Stimulated activated memory B cell treated with anti-CD40 and anti-IgM and Interleukin-4, amounts not matched to agents 10 μg/mL and 1 μg/mL and 100 μg/mL, for 72 hours (primary cell): ENCODE data around the gene SDF4.

ENCODE experiments used
- ATAC-seq: fragments of 150-1000 bp; cut with Tn5 transposase; 2 replicates; pipeline ENCODE4 v1.10.0; 2021
- H3K27ac Mint-ChIP-seq: one replicate; pipeline ENCODE4 v1.8.0; 2022; ENCODE audit warnings: mild to moderate bottlenecking, mixed read lengths
- H3K27me3 Mint-ChIP-seq: one replicate; pipeline ENCODE4 v1.8.0; 2022; ENCODE audit warnings: mixed read lengths
- H3K36me3 Mint-ChIP-seq: one replicate; pipeline ENCODE4 v1.8.0; 2022; ENCODE audit warnings: mixed read lengths
- H3K4me1 Mint-ChIP-seq: one replicate; pipeline ENCODE4 v1.8.0; 2022; ENCODE audit warnings: mixed read lengths
- H3K4me3 Mint-ChIP-seq: one replicate; pipeline ENCODE4 v1.8.0; 2022; ENCODE audit warnings: mild to moderate bottlenecking, moderate library complexity, mixed read lengths
- H3K9me3 Mint-ChIP-seq: one replicate; pipeline ENCODE4 v1.8.0; 2022; ENCODE audit warnings: mixed read lengths

The SDF4 gene

DNA sequence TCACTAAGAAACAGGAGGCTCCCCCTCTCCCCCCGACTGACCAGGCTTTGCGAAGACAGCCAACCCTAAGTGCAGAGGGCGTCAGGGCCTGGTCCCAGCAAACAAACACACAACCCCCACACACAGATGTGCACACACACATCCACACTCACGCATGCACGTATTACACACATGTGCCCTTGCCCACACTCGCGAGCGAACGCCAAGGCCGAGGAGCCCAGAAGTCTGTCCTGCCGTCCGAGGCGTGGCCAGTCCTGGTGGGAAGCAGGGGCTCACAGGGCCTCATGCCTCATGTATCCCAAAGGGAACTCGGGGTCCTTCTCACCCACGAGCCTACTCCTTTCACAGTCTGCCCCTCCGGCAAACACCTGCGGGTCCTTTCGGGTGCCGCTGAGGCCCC, 2.0 kb downstream of the SDF4 start:
- no peak for ATAC-seq

DNA sequence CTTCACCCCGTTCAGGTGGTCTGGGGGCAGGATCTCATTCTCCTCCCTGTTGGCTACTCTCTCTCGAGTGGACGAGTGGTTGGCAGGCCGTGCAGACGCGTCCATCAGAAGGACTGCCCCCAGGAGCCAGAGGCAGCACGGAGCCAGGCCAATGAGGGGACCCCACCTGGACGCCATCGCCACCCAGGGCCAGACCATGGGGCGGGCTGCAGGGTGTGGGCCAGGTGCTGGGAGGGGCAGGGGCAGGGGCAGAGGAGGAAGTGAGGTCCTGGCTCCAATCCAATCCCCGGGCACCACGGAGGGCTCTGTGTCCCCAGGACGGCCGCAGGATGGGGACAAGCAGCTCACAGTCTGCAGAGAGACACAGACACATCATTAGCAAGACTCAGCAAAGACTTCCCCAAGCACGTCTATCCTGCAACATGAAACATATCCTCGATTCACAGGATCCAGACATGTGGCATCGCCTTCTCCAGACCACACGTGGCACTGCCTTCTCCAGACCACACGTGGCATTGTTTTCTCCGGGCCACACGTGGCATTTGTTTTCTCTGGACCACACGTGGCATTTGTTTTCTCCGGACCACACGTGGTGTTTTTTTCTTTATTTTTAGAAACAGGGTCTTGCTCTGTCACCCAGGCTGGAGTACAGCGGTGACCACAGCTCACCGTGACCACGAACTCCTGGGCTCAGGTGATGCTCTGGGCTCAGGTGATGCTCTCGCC, 3.0 kb downstream of the SDF4 start:
- no peak overlapping the region for H3K4me3 Mint-ChIP-seq
- H3K36me3 Mint-ChIP-seq: peaks cover 36% of the 10 kb centered on the region
- no peak overlapping the region for H3K27ac Mint-ChIP-seq
- ATAC-seq: no peak
- H3K9me3 Mint-ChIP-seq: no peaks in the 10 kb centered on the region
- H3K27me3 Mint-ChIP-seq: no peaks in the 10 kb centered on the region
- H3K4me1 Mint-ChIP-seq: peaks cover 39% of the 10 kb centered on the region

More for the DNA sequence above, 2.0 kb downstream of the SDF4 start:
- Mint-ChIP-seq H3K9me3 (no peaks in the 10 kb centered on the region), H3K4me3 (peak overlapping the region; percentile 38), H3K4me1 (peaks cover 49% of the 10 kb centered on the region), H3K27ac (no peak overlapping the region), H3K36me3 (peaks cover 36% of the 10 kb centered on the region), H3K27me3 (no peaks in the 10 kb centered on the region)

DNA sequence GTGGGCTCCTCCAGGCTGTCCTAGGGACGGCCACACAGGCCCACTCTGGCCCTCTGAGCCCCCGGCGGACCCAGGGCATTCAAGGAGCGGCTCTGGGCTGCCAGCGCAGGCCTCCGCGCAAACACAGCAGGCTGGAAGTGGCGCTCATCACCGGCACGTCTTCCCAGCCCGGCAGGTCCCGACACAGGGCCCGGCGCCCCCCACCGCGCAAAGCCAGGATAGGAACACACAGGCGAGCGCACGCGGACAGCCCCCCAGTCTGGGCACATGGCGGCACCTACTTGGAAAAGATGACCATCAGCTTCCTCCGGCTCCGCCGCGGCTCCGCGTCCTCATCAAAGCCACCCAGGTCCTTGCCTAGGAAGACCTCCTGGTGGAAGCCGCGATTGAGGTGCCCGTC, 3.6 kb downstream of the SDF4 start:
- Mint-ChIP-seq H3K36me3 (peaks cover 38% of the 10 kb centered on the region), H3K4me1 (peaks cover 34% of the 10 kb centered on the region), H3K9me3 (no peaks in the 10 kb centered on the region), H3K27me3 (no peaks in the 10 kb centered on the region), H3K4me3 (no peak overlapping the region), H3K27ac (no peak overlapping the region)
- ATAC-seq: no peak

DNA sequence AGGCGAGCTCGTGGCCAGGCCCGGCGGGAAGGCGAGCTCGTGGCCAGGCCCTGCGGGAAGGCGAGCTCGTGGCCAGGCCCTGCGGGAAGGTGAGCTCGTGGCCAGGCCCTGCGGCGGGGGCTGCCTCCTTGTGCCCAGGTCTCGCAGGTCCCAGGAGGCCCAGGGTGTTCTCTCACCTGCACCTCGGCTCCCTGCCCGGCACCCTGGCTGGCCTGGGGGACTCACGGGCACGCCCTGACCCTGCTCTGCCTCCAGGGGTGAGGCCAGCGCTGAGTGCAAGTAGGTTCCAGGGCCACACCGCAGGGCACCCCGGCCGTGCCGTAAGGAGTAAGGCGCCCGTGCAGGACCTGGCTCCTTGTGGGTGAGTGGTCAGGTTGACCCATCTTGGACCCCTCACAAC, 4.4 kb downstream of the SDF4 start:
- Mint-ChIP-seq H3K9me3 (no peaks in the 10 kb centered on the region), H3K27me3 (no peaks in the 10 kb centered on the region), H3K36me3 (peaks cover 46% of the 10 kb centered on the region), H3K4me3 (no peak overlapping the region), H3K27ac (no peak overlapping the region), H3K4me1 (peaks cover 30% of the 10 kb centered on the region)
- ATAC-seq: no peak

DNA sequence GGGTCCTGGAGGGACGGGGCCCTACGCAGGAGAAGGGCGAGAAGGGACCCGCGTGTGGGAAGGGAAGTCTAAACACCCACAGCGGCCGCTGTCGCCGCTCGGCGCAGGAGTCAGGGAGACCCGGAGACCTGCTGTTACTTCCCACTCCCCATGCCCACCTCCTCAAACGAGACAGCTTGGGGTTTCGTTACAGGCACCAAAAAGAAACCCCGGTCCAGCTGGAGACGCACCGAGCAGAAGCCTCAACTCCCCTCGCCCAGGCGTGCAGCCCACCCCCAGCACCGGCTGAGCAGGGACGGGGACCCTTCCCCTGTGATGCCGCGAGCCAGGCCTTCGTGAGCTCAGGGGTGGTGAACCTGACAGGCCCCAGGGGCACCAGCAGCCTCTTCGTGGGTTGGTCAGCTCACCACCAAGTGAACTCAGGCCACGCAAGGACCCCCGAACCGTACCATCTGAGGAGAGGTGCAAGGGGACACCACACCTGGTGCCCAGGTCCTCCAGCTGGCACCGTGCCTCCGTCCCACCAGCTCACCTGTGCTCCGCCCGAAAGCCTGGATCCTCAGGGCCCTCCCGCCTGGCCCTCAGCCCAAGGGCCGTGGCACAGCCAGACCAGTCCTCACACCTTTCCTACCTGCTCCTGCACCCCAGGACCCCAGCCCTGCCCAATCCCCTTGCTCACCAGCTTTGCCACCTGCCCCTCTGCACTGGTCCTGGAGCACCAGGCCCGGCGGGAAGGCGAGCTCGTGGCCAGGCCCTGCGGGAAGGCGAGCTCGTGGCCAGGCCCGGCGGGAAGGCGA, 5.0 kb downstream of the SDF4 start:
- Mint-ChIP-seq H3K4me3 (no peak overlapping the region), H3K9me3 (no peaks in the 10 kb centered on the region), H3K36me3 (peaks cover 49% of the 10 kb centered on the region), H3K4me1 (peaks cover 30% of the 10 kb centered on the region), H3K27me3 (no peaks in the 10 kb centered on the region), H3K27ac (no peak overlapping the region)
- no peak for ATAC-seq

DNA sequence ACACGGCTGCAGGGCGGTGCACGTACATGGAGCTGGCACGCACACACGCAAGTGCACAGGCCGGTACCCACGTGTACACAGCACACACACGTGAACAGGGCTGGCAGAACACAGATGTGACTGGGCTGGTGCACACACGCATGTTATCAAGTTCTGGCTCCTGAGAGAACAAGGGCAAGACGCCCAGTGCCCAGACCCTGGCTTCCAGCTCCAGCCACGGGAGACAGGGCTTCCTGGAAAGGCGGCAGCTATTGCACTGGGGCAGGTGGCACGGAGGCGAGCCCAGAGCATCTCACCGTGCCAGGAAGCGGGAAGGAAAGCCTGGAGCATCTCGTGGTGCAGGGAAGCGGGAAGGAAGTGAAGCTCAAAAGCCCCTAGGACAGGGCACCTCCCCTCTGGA, 5.9 kb downstream of the SDF4 start:
- H3K4me3 Mint-ChIP-seq: no peak overlapping the region
- no peaks in the 10 kb centered on the region for H3K27me3 Mint-ChIP-seq
- peaks cover 54% of the 10 kb centered on the region for H3K36me3 Mint-ChIP-seq
- no peaks in the 10 kb centered on the region for H3K9me3 Mint-ChIP-seq
- ATAC-seq: no peak
- peaks cover 28% of the 10 kb centered on the region for H3K4me1 Mint-ChIP-seq
- no peak overlapping the region for H3K27ac Mint-ChIP-seq

- peaks cover 23% of the 10 kb centered on the region for H3K4me1 Mint-ChIP-seq
- H3K27ac Mint-ChIP-seq: no peak overlapping the region
- ATAC-seq: no peak
- no peaks in the 10 kb centered on the region for H3K27me3 Mint-ChIP-seq
- no peak overlapping the region for H3K4me3 Mint-ChIP-seq
- H3K9me3 Mint-ChIP-seq: no peaks in the 10 kb centered on the region
- peaks cover 60% of the 10 kb centered on the region for H3K36me3 Mint-ChIP-seq
These were observed 6.5 kb downstream of the SDF4 start for GRCh38 chr1:1225238-1225845.

DNA sequence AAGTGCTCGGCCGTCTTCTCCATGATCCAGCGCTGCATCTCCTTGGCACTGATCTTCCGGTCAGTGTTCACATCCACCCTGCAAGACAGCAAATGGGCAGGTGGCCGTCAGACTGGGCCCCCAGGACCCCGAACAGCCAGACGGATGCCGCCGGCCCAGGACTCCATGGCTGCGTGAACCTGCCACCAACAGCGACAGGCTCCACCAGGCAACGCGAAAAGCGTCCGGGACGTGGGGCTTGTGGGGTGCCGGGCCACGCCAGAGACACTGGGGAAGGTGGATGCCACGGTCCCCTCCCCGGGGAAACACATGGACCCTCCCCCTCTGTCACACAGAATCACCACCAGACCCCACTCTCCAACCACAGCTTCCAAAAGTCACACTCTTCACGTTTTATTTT, 7.9 kb downstream of the SDF4 start:
- Mint-ChIP-seq H3K27ac (no peak overlapping the region), H3K27me3 (no peaks in the 10 kb centered on the region), H3K4me1 (peaks cover 22% of the 10 kb centered on the region), H3K4me3 (no peak overlapping the region), H3K36me3 (peaks cover 63% of the 10 kb centered on the region), H3K9me3 (no peaks in the 10 kb centered on the region)
- ATAC-seq: no peak

GRCh38 chr1:1223321-1223720, 8.5 kb downstream of the SDF4 start:
- H3K4me1 Mint-ChIP-seq: peaks cover 27% of the 10 kb centered on the region
- no peak for ATAC-seq
- H3K9me3 Mint-ChIP-seq: no peaks in the 10 kb centered on the region
- no peaks in the 10 kb centered on the region for H3K27me3 Mint-ChIP-seq
- peaks cover 69% of the 10 kb centered on the region for H3K36me3 Mint-ChIP-seq
- H3K27ac Mint-ChIP-seq: peak overlapping the region; percentile 64
- no peak overlapping the region for H3K4me3 Mint-ChIP-seq

DNA sequence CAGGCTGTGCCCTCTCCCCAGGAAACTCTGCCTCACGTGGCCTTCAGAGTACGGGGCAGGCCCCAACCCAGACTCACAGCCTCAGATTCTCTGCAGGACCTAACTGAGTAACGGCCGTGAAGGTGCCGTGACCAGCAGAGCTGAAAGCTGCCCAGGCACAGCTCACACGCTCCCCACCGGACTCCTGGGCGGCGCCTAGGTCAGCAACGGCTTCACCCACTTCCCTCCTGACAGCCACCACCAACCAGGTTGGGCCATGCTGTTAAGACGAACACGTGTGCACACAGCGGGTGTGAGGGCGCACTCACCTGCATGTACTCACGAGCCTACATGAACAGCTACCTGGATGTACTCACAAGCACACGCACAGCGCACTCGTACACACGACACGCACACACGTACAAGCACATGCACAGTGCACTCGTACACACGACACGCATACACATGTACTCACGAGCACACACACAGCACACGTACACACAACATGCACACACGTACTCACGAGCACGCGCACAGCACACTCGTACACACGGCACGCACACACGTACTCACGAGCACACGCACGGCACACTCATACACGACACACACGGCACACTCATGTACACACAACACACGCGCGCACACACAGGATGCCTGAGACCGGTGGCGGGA, 9.1 kb downstream of the SDF4 start:
- Mint-ChIP-seq H3K4me3 (no peak overlapping the region), H3K27me3 (no peaks in the 10 kb centered on the region)

DNA sequence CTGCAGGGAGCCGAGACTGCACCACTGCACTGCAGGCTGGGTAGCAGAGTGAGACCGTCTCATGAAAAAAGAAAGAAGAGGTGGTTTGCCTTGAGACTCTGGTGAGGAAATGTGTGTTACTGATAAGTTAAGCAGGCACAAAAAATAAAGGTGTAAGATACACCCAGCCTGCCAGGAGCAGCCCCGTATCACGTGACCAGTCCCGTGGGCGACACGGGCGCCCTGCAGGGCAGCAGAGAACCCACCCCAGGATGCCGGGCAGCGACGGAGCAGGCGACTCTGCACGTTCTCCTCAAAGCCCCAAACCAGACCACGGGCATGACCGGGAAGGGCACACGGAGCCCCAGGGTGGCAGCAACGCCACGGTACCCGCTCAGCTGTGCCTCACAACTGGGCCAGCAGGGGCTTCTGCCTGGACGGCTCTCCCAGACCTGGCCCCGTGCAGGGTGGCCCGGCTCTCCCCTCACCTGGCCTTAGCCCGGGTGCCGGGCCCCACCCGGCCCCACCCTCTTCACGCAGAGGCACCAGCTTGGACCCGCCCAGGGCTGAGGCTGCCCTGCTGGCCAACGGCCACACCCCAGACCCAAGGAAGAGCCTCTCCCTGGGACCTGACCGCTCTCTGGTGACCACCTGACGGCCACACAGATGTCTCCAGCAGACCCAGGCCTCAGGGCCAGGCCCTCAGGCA, 9.8 kb downstream of the SDF4 start:
- no peaks in the 10 kb centered on the region for H3K27me3 Mint-ChIP-seq
- H3K36me3 Mint-ChIP-seq: peaks cover 81% of the 10 kb centered on the region
- H3K9me3 Mint-ChIP-seq: no peaks in the 10 kb centered on the region
- no peak for ATAC-seq
- no peak overlapping the region for H3K4me3 Mint-ChIP-seq
- H3K27ac Mint-ChIP-seq: no peak overlapping the region
- H3K4me1 Mint-ChIP-seq: peaks cover 37% of the 10 kb centered on the region

More for the DNA sequence above, 9.1 kb downstream of the SDF4 start:
- Mint-ChIP-seq H3K27ac (peak overlapping the region; percentile 64), H3K9me3 (no peaks in the 10 kb centered on the region), H3K36me3 (peaks cover 75% of the 10 kb centered on the region), H3K4me1 (peaks cover 34% of the 10 kb centered on the region)
- ATAC-seq: no peak

- ATAC-seq: no peak
- Mint-ChIP-seq H3K27ac (peak overlapping the region; percentile 22), H3K4me1 (peaks cover 43% of the 10 kb centered on the region), H3K27me3 (no peaks in the 10 kb centered on the region), H3K36me3 (peaks cover 80% of the 10 kb centered on the region), H3K9me3 (no peaks in the 10 kb centered on the region), H3K4me3 (no peak overlapping the region)
These were observed 11.6 kb downstream of the SDF4 start for GRCh38 chr1:1220197-1220596.

GRCh38 chr1:1219341-1219740, 12.5 kb downstream of the SDF4 start:
- peaks cover 51% of the 10 kb centered on the region for H3K4me1 Mint-ChIP-seq
- peak overlapping the region; percentile 22 for H3K27ac Mint-ChIP-seq
- ATAC-seq: no peak
- peaks cover 74% of the 10 kb centered on the region for H3K36me3 Mint-ChIP-seq
- H3K4me3 Mint-ChIP-seq: no peak overlapping the region
- H3K9me3 Mint-ChIP-seq: no peaks in the 10 kb centered on the region
- no peaks in the 10 kb centered on the region for H3K27me3 Mint-ChIP-seq

GRCh38 chr1:1218524-1219200, 13.1 kb downstream of the SDF4 start:
- Mint-ChIP-seq H3K4me1 (peaks cover 56% of the 10 kb centered on the region), H3K4me3 (no peak overlapping the region), H3K36me3 (peaks cover 67% of the 10 kb centered on the region), H3K9me3 (no peaks in the 10 kb centered on the region), H3K27ac (peak overlapping the region; percentile 51), H3K27me3 (no peaks in the 10 kb centered on the region)
- no peak for ATAC-seq
